K562 (cell line): ENCODE results near the gene HLA-DOA. TPM values are rescaled to one million over a fixed set of nuclear protein-coding genes. Genes with fewer than 3 reads are reported as not detected.

ENCODE experiments used
- ATF1 ChIP-seq, 2 experiments: fragments of 450-650 bp in 1 of 2; IDR thresholded peaks; 2 replicates each; pipeline ENCODE4 v1.6.1; 2016; ENCODE audit warnings: missing compliant biosample characterization in 1 of 2, missing genetic modification characterization in 1 of 2
- CC2D1A ChIP-seq: fragments of 450-650 bp; IDR thresholded peaks from 2 replicates; pipeline ENCODE4 v1.6.1; 2017; ENCODE audit warnings: mild to moderate bottlenecking
- GABPA ChIP-seq: fragments of 200-800 bp; sonication (Bioruptor generic); conservative IDR thresholded peaks from 2 replicates; pipeline ENCODE4 v1.6.1; 2016; ENCODE audit warnings: low read depth, missing genetic modification characterization, missing compliant biosample characterization
- IRF2 ChIP-seq: sonication (generic); formaldehyde crosslinking; IDR thresholded peaks from 2 replicates; pipeline ENCODE4 v1.8.1; 2022; ENCODE audit warnings: mild to moderate bottlenecking, missing genetic modification reagents
- KLF1 ChIP-seq: fragments of 450-650 bp; IDR thresholded peaks from 2 replicates; pipeline ENCODE4 v1.6.1; 2016; ENCODE audit warnings: missing genetic modification characterization, missing compliant biosample characterization
- RBM14 ChIP-seq: fragments of 200-400 bp; formaldehyde crosslinking; IDR thresholded peaks from 2 replicates; pipeline ENCODE4 v1.6.1; 2018; ENCODE audit warnings: low read depth, mild to moderate bottlenecking, low read length, moderate library complexity, borderline replicate concordance; ENCODE audit not compliant: insufficient read depth
- RUNX1 ChIP-seq: sonication (generic); IDR thresholded peaks from 2 replicates; pipeline ENCODE4 v1.6.1; 2016; ENCODE audit warnings: antibody characterized with exemption, low read depth
- YY1 ChIP-seq, 3 experiments: IDR thresholded peaks; 2 replicates each; pipeline ENCODE4 v1.6.1; 2011; ENCODE audit warnings: low read length in 2 of 3, mild to moderate bottlenecking in 2 of 3, moderate library complexity in 2 of 3, borderline replicate concordance in 1 of 3, control low read depth in 1 of 3, low read depth in 1 of 3; ENCODE audit not compliant: insufficient read depth in 3 of 3, insufficient replicate concordance in 2 of 3, control insufficient read depth in 1 of 3, insufficient read length in 1 of 3; ENCODE audit errors: extremely low read depth in 1 of 3
- ZNF24 ChIP-seq: fragments of 450-650 bp; IDR thresholded peaks from 2 replicates; pipeline ENCODE4 v1.6.1; 2016
- ZNF717 ChIP-seq: fragments of 250-450 bp; sonication (Bioruptor Pico); IDR thresholded peaks from 2 replicates; pipeline ENCODE4 v1.5.0; 2021
- polyA plus RNA-seq, 8 experiments: library from polyadenylated mRNA; depleted of rRNA in 4 of 8; stranded (reverse) in 5 of 8; unstranded in 3 of 8; fragments of >200 nt; fragmentation: Nextera tagmentation in 2 of 8; fragmentation: Illumina TruSeq in 1 of 8; extraction: Ambion mirVana in 2 of 8; extraction: Trizol in 1 of 8; gene quantifications; 2 replicates each; pipeline versions ENCODE4 v1.2.1 to v1.2.3, GENCODE V29; 2011 to 2014; ENCODE audit warnings: inconsistent platforms in 1 of 8, missing spikeins in 1 of 8
- total RNA-seq, 7 experiments: library from RNA; depleted of rRNA in 6 of 7; stranded (reverse); fragments of >200 nt in 6 of 7; fragmentation: Illumina TruSeq in 2 of 7; extraction: Trizol in 2 of 7; gene quantifications; 2 replicates each; pipeline versions ENCODE4 v1.2.1 to v1.2.3, GENCODE V29; 2011 to 2021; ENCODE audit warnings: low replicate concordance in 1 of 7
- TF ChIP-seq, protein P1 (sequence below), 2 experiments: fragments of 450-650 bp in 1 of 2; IDR thresholded peaks; 2 replicates each; pipeline ENCODE4 v1.6.1; 2011 to 2017; ENCODE audit warnings: low read depth in 2 of 2, antibody characterized with exemption in 1 of 2, borderline replicate concordance in 1 of 2, low read length in 1 of 2, mild to moderate bottlenecking in 1 of 2, mixed read lengths in 1 of 2; ENCODE audit not compliant: control insufficient read depth in 1 of 2
- TF ChIP-seq, protein P2 (sequence below): fragments of 250-450 bp; sonication (Bioruptor Pico); IDR thresholded peaks from 2 replicates; pipeline ENCODE4 v1.8.0; 2021; ENCODE audit warnings: moderate library complexity, mild to moderate bottlenecking, inconsistent platforms
- TF ChIP-seq, protein P3 (sequence below), 2 experiments: fragments of 250-450 bp in 1 of 2; fragments of 450-650 bp in 1 of 2; sonication (Bioruptor Pico) in 1 of 2; IDR thresholded peaks; 2 replicates each; pipeline versions ENCODE4 v1.6.1 to v1.8.0; 2016 to 2021; ENCODE audit warnings: mild to moderate bottlenecking in 2 of 2, moderate library complexity in 2 of 2, missing compliant biosample characterization in 1 of 2, missing genetic modification characterization in 1 of 2
- TF ChIP-seq, protein P4 (sequence below): fragments of 250-450 bp; sonication (Bioruptor Pico); IDR thresholded peaks from 2 replicates; pipeline ENCODE4 v1.6.1; 2021; ENCODE audit warnings: mild to moderate bottlenecking
- TF ChIP-seq, protein P5 (sequence below): sonication (generic); formaldehyde crosslinking; IDR thresholded peaks from 2 replicates; pipeline ENCODE4 v1.9.0; 2022; ENCODE audit warnings: mild to moderate bottlenecking, missing genetic modification reagents
- TF ChIP-seq, protein P6 (sequence below): IDR thresholded peaks from 2 replicates; pipeline ENCODE4 v1.6.1; 2016; ENCODE audit warnings: missing genetic modification characterization, missing compliant biosample characterization

Gene HLA-DOA
- total and polyA plus RNA-seq, 9 of the 15 experiments (the other 6 are each of a cell fraction or from before 2014, with no cell fraction given), result 0.07 TPM; not detected in 8

DNA sequence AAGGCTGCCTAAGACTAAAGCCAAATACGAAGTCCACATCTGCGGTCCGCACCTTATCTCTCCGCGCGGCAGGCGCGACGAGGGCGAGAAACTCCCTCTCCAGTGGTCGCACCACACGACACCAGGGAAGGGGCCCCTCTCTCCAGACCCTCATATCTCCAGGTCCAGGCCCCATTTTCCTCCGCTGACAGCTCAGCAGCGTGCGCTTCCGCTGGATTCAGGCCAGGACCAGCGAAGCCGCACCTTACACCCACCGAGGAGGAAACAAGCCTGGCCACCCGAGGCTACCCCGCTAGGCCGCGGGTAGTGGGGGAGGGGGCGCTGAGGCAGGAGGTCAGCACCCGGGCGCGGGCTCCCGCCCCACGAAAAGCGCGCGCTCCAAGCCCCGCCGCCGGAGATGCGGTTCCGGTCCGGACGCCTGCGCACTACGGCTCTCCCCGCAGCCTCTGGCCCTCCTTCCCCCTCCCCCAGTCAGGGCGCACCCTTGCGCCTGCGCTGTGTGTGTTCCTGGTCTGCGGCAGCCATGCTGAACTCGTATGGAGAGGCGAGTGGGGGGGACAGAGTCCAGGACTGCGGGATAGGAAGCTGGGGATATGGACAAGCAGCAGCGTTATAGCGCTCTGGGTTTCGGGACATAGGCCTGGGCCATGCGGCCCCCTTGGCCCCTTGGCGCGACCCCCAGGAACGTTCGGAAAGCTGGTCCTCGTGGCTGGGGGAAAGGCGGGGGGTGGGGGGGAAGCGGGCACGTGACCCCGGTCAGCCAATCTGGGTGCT, 41.1 kb downstream of the HLA-DOA start, which contains the start of gene BRD2 (continued):
- TF ChIP-seq, protein P1, sequence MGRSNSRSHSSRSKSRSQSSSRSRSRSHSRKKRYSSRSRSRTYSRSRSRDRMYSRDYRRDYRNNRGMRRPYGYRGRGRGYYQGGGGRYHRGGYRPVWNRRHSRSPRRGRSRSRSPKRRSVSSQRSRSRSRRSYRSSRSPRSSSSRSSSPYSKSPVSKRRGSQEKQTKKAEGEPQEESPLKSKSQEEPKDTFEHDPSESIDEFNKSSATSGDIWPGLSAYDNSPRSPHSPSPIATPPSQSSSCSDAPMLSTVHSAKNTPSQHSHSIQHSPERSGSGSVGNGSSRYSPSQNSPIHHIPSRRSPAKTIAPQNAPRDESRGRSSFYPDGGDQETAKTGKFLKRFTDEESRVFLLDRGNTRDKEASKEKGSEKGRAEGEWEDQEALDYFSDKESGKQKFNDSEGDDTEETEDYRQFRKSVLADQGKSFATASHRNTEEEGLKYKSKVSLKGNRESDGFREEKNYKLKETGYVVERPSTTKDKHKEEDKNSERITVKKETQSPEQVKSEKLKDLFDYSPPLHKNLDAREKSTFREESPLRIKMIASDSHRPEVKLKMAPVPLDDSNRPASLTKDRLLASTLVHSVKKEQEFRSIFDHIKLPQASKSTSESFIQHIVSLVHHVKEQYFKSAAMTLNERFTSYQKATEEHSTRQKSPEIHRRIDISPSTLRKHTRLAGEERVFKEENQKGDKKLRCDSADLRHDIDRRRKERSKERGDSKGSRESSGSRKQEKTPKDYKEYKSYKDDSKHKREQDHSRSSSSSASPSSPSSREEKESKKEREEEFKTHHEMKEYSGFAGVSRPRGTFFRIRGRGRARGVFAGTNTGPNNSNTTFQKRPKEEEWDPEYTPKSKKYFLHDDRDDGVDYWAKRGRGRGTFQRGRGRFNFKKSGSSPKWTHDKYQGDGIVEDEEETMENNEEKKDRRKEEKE (IDR thresholded peaks at IDR 0.05; ENCODE audit: borderline replicate concordance in 1 of 2, control insufficient read depth in 1 of 2, low read depth in 2 of 2, low read length in 1 of 2), result 0 out of 4 replicates have a peak, but pooled peaks of 1 of the 2 experiments have one; percentile 47
- no peak for TF ChIP-seq GABPA
- TF ChIP-seq, protein P2, sequence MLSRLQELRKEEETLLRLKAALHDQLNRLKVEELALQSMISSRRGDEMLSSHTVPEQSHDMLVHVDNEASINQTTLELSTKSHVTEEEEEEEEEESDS, result no peak
- TF ChIP-seq ATF1 (CRISPR knock-in tag; IDR thresholded peaks at IDR 0.05), result no peak
- TF ChIP-seq ATF1 (tag; IDR thresholded peaks at IDR 0.05), result peak; percentile 81
- TF ChIP-seq KLF1 (tag), result peak; percentile 78
- 0 out of 2 replicates have a peak, but pooled peaks have one; percentile 39 for TF ChIP-seq CC2D1A
- no peak; the same call in 1 of the 2 replicates for TF ChIP-seq RUNX1
- 0 out of 2 replicates have a peak, but pooled peaks have one; percentile 33 for TF ChIP-seq ZNF24
- TF ChIP-seq YY1 (IDR thresholded peaks at IDR 0.05; ENCODE audit: borderline replicate concordance in 1 of 3, control insufficient read depth in 1 of 3, extremely low read depth in 1 of 3, insufficient read depth in 3 of 3, insufficient read length in 1 of 3, insufficient replicate concordance in 2 of 3, low read depth in 1 of 3, low read length in 2 of 3), result peak; percentile 74 to 92 (median 87)
- TF ChIP-seq, protein P3, sequence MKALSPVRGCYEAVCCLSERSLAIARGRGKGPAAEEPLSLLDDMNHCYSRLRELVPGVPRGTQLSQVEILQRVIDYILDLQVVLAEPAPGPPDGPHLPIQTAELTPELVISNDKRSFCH (CRISPR knock-in tag; IDR thresholded peaks at IDR 0.05), result no peak
- TF ChIP-seq, protein P3 (tag; IDR thresholded peaks at IDR 0.05), result no peak; the same call in none of the 2 replicates
- TF ChIP-seq, protein P4, sequence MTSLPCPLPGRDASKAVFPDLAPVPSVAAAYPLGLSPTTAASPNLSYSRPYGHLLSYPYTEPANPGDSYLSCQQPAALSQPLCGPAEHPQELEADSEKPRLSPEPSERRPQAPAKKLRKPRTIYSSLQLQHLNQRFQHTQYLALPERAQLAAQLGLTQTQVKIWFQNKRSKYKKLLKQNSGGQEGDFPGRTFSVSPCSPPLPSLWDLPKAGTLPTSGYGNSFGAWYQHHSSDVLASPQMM (CRISPR knock-in tag), result no peak
- TF ChIP-seq, protein P5, sequence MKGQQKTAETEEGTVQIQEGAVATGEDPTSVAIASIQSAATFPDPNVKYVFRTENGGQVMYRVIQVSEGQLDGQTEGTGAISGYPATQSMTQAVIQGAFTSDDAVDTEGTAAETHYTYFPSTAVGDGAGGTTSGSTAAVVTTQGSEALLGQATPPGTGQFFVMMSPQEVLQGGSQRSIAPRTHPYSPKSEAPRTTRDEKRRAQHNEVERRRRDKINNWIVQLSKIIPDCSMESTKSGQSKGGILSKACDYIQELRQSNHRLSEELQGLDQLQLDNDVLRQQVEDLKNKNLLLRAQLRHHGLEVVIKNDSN, result peak; percentile 88
- TF ChIP-seq ZNF717 (CRISPR knock-in tag), result no peak
- TF ChIP-seq RBM14, result no peak
- TF ChIP-seq, protein P6, sequence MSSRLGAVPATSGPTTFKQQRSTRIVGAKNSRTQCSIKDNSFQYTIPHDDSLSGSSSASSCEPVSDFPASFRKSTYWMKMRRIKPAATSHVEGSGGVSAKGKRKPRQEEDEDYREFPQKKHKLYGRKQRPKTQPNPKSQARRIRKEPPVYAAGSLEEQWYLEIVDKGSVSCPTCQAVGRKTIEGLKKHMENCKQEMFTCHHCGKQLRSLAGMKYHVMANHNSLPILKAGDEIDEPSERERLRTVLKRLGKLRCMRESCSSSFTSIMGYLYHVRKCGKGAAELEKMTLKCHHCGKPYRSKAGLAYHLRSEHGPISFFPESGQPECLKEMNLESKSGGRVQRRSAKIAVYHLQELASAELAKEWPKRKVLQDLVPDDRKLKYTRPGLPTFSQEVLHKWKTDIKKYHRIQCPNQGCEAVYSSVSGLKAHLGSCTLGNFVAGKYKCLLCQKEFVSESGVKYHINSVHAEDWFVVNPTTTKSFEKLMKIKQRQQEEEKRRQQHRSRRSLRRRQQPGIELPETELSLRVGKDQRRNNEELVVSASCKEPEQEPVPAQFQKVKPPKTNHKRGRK (tag), result no peak
- TF ChIP-seq IRF2 (CRISPR knock-in tag), result no peak
